ENCODE data around the gene ARV1.
"Not testable (repeated sequence)": the region's sequence is repeated elsewhere in the genome, so short reads cannot be mapped to it uniquely, and the experiment has no call there.

Gene ARV1

DNA sequence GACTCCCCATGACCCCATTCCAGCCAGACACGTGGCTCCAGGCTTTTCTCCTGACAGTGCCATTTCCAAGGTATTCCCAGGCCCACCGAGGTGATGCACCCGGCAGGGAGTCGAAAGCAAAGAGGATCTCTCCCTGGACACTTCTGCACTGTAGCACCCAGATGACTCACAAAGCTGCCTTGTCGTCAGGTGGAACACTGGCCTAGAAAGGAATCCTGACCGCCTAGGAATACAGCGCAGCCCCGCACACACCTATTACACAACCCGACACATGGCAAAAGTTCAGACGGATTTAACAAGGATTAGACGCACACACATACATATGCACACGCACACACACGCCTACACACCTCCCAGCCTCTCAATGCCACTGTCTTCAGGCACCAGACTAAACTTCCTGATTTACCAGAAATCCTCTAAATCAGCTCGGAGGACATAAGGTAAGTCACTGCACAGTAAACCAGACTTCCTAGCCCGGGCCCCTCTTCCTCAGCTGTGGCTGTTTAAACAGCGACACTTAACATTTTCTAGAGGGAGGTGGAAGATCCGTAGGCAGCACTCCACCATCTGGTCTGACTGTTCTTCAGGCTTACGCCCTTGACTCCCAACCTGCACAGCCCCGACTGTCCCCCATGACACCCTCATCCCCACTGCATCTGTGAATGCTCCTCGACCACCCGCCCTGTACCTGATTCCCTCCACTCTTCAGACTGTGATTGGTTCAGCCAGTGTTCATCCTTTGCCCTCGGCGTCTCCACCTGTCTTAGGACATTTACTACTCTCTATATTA, 48.4 kb downstream of the ARV1 start:
- TF ChIP-seq, protein P1, sequence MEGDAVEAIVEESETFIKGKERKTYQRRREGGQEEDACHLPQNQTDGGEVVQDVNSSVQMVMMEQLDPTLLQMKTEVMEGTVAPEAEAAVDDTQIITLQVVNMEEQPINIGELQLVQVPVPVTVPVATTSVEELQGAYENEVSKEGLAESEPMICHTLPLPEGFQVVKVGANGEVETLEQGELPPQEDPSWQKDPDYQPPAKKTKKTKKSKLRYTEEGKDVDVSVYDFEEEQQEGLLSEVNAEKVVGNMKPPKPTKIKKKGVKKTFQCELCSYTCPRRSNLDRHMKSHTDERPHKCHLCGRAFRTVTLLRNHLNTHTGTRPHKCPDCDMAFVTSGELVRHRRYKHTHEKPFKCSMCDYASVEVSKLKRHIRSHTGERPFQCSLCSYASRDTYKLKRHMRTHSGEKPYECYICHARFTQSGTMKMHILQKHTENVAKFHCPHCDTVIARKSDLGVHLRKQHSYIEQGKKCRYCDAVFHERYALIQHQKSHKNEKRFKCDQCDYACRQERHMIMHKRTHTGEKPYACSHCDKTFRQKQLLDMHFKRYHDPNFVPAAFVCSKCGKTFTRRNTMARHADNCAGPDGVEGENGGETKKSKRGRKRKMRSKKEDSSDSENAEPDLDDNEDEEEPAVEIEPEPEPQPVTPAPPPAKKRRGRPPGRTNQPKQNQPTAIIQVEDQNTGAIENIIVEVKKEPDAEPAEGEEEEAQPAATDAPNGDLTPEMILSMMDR (conservative IDR thresholded peaks at IDR 0.05; ENCODE audit: low read depth, low read length): no peak
- H3K9ac ChIP-seq: no peak overlapping the region
- no peaks in the 10 kb centered on the region for H3K27me3 ChIP-seq (ENCODE audit: insufficient read depth, low read depth)
- H3K36me3 ChIP-seq (ENCODE audit: insufficient read depth): no peaks in the 10 kb centered on the region
- H4K20me1 ChIP-seq (ENCODE audit: insufficient read depth): no peaks in the 10 kb centered on the region
- H3K4me2 ChIP-seq: no peak overlapping the region
- H3K27ac ChIP-seq: no peak overlapping the region
- H3K79me2 ChIP-seq (ENCODE audit: insufficient read depth, low read depth): peaks cover 9% of the 10 kb centered on the region; the same call in 1 of the 2 replicates
- H3K4me1 ChIP-seq (ENCODE audit: low read depth, poor library complexity, severe bottlenecking): no peaks in the 10 kb centered on the region
- no peak overlapping the region for H2AFZ ChIP-seq (ENCODE audit: low read depth)
- H3K4me3 ChIP-seq (IDR thresholded peaks at IDR 0.05; ENCODE audit: insufficient read depth, low read depth, low read length): no peak overlapping the region

DNA sequence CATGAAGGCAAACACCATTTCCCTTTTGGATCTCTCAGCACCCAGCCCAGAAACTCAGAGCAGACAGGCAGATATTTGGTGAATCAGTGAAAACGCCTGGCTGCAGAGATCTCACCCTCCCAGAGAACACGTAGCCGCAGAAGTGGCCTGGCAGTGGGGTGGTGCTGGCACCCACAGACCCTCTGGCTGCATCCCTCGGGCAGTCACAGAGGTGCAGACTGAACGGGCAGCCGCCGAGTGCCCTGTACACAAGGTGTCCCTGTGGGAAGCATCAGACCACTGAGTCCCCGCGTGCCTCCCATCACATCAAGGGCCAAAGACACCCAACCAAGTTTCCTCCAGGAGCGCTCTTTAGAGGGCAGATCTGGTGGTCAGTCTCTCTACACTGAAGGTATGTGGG, 49.1 kb downstream of the ARV1 start:
- H3K36me3 ChIP-seq (ENCODE audit: insufficient read depth): no peaks in the 10 kb centered on the region
- H3K9ac ChIP-seq: no peak overlapping the region
- no peaks in the 10 kb centered on the region for H4K20me1 ChIP-seq (ENCODE audit: insufficient read depth)
- no peaks in the 10 kb centered on the region for H3K27me3 ChIP-seq (ENCODE audit: insufficient read depth, low read depth)
- H3K4me3 ChIP-seq (IDR thresholded peaks at IDR 0.05; ENCODE audit: insufficient read depth, low read depth, low read length): no peak overlapping the region
- no peak overlapping the region for H3K27ac ChIP-seq
- peaks cover 9% of the 10 kb centered on the region; the same call in 1 of the 2 replicates for H3K79me2 ChIP-seq (ENCODE audit: insufficient read depth, low read depth)
- TF ChIP-seq, protein P1 (conservative IDR thresholded peaks at IDR 0.05; ENCODE audit: low read depth, low read length): no peak
- no peak overlapping the region for H2AFZ ChIP-seq (ENCODE audit: low read depth)
- no peak overlapping the region for H3K4me2 ChIP-seq
- no peaks in the 10 kb centered on the region for H3K4me1 ChIP-seq (ENCODE audit: low read depth, poor library complexity, severe bottlenecking)

DNA sequence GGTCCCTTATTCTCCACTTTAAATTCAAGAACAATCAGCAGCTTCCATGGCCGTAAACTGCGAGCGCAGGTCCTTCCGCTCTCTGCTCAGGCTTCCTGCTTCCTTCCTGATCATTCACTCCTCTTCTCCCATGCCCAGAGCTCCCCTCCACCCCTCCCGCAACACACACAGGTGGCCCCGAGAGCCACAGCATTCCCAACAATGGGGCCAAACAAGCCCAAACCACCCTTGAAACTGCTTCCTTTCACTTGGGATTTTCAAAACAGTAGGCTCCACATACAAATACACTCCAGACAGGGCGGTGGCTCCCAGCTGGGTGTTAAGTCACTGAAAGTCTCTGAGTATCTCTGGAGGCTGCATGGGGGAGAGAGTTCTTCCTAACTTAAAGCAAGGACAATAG, 49.8 kb downstream of the ARV1 start:
- Histone ChIP-seq H4K20me1 (ENCODE audit: insufficient read depth) (no peaks in the 10 kb centered on the region), H3K4me2 (no peak overlapping the region), H2AFZ (ENCODE audit: low read depth) (no peak overlapping the region), H3K4me3 (IDR thresholded peaks at IDR 0.05; ENCODE audit: insufficient read depth, low read depth, low read length) (no peak overlapping the region), H3K4me1 (ENCODE audit: low read depth, poor library complexity, severe bottlenecking) (no peaks in the 10 kb centered on the region), H3K9ac (no peak overlapping the region), H3K27me3 (ENCODE audit: insufficient read depth, low read depth) (no peaks in the 10 kb centered on the region), H3K36me3 (ENCODE audit: insufficient read depth) (no peaks in the 10 kb centered on the region), H3K27ac (no peak overlapping the region), H3K79me2 (ENCODE audit: insufficient read depth, low read depth) (peaks cover 9% of the 10 kb centered on the region; the same call in 1 of the 2 replicates)
- TF ChIP-seq, protein P1 (conservative IDR thresholded peaks at IDR 0.05; ENCODE audit: low read depth, low read length): no peak

DNA sequence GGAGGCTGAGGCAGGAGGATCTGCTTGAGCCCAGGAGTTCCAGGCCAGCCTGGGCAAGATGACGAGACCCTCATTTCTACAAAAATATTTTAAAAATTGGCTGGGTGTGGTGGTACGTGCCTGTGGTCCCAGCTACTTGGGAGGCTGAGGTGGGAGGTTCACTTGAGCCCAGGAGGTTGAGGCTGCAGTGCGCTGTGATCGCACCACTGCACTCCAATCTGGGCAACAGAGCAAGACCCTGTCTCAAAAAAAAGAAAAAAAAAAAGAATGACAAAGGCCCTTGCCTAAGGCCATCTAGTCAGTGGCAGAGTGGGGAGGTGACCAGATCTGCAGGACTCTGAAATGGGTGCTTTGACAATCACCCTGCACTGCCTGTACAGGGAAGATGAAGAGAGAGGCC, 50.4 kb downstream of the ARV1 start:
- not testable (repeated sequence) for H3K27me3 ChIP-seq (ENCODE audit: insufficient read depth, low read depth); H3K4me2 ChIP-seq; H4K20me1 ChIP-seq (ENCODE audit: insufficient read depth); H3K9ac ChIP-seq; H3K4me3 ChIP-seq (IDR thresholded peaks at IDR 0.05; ENCODE audit: insufficient read depth, low read depth, low read length); H3K4me1 ChIP-seq (ENCODE audit: low read depth, poor library complexity, severe bottlenecking); H2AFZ ChIP-seq (ENCODE audit: low read depth); H3K27ac ChIP-seq; H3K36me3 ChIP-seq (ENCODE audit: insufficient read depth)
- peaks cover 13% of the 10 kb centered on the region; the same call in 1 of the 2 replicates for H3K79me2 ChIP-seq (ENCODE audit: insufficient read depth, low read depth)

DNA sequence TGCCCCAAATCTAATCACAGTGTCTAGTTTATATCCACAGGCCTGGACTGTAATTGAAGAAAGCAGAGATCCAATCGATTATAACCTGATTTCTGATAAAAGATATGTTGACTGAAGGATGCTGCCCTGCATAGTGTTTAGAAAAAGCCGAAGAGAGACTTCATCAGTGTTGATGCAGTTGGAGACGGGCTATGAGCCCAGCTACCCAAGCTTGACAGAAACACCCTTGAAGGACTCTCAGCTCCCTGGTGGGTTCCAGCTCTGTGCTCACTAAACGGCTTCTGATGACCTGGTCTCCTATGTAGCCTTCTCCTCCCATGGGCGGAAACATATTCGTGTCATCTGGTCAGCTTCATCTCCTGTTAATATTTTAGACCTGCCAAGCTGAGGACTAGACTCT, 50.9 kb downstream of the ARV1 start:
- no peak overlapping the region for H3K9ac ChIP-seq
- no peak overlapping the region for H3K27ac ChIP-seq
- no peak overlapping the region for H3K4me3 ChIP-seq (IDR thresholded peaks at IDR 0.05; ENCODE audit: insufficient read depth, low read depth, low read length)
- no peak overlapping the region for H3K4me2 ChIP-seq
- TF ChIP-seq, protein P1 (conservative IDR thresholded peaks at IDR 0.05; ENCODE audit: low read depth, low read length): no peak
- no peak overlapping the region for H2AFZ ChIP-seq (ENCODE audit: low read depth)
- H3K79me2 ChIP-seq (ENCODE audit: insufficient read depth, low read depth): peaks cover 14% of the 10 kb centered on the region; the same call in 1 of the 2 replicates
- H4K20me1 ChIP-seq (ENCODE audit: insufficient read depth): no peaks in the 10 kb centered on the region
- H3K4me1 ChIP-seq (ENCODE audit: low read depth, poor library complexity, severe bottlenecking): no peaks in the 10 kb centered on the region
- no peaks in the 10 kb centered on the region for H3K27me3 ChIP-seq (ENCODE audit: insufficient read depth, low read depth)
- no peaks in the 10 kb centered on the region for H3K36me3 ChIP-seq (ENCODE audit: insufficient read depth)
